HG03439 (cell line): Measurements from ENCODE around the gene KCNK6.

Experiments
- ATAC-seq: cut with Tn5 transposase; IDR thresholded peaks from one replicate; pipeline ENCODE4 v1.9.1; 2021; ENCODE audit warnings: mild to moderate bottlenecking, moderate library complexity; ENCODE audit not compliant: unreplicated experiment

KCNK6 gene

GRCh38 chr19:38319421-38320258 is at the start of gene KCNK6:
Gene KCNK6, plus strand, starts transcription at chr19:38319845. Its CDS starts 106 bp downstream, at chr19:38319951.
- ATAC-seq: no peak

- ATAC-seq: no peak
These were observed 49.0 kb upstream of the KCNK6 start for GRCh38 chr19:38270587-38271167.

- no peak for ATAC-seq
These were observed 46.1 kb upstream of the KCNK6 start for GRCh38 chr19:38273499-38273898.

- ATAC-seq: no peak
These were observed 44.9 kb upstream of the KCNK6 start for GRCh38 chr19:38274739-38275138.

GRCh38 chr19:38276942-38277517 is 42.6 kb upstream of the KCNK6 start:
- ATAC-seq: no peak

- ATAC-seq: no peak
These were observed 42.1 kb upstream of the KCNK6 start for GRCh38 chr19:38277549-38277948.

GRCh38 chr19:38277969-38278680 is 41.5 kb upstream of the KCNK6 start:
- no peak for ATAC-seq

GRCh38 chr19:38278751-38279150 is 40.9 kb upstream of the KCNK6 start:
- ATAC-seq: no peak

GRCh38 chr19:38280030-38280921 is 39.4 kb upstream of the KCNK6 start:
- no peak for ATAC-seq

GRCh38 chr19:38281811-38282566 is 37.7 kb upstream of the KCNK6 start:
- ATAC-seq: no peak

- ATAC-seq: no peak
These were observed 36.4 kb upstream of the KCNK6 start for GRCh38 chr19:38283271-38283670.

- ATAC-seq: no peak
These were observed 35.2 kb upstream of the KCNK6 start for GRCh38 chr19:38284422-38284821.

GRCh38 chr19:38285567-38285966 is 34.1 kb upstream of the KCNK6 start:
- no peak for ATAC-seq

- ATAC-seq: no peak
These were observed 32.0 kb upstream of the KCNK6 start for GRCh38 chr19:38287604-38288003.

- ATAC-seq: no peak
These were observed 31.4 kb upstream of the KCNK6 start for GRCh38 chr19:38288123-38288855.

GRCh38 chr19:38289955-38290354 is 29.7 kb upstream of the KCNK6 start:
- no peak for ATAC-seq

GRCh38 chr19:38290631-38291147 is 29.0 kb upstream of the KCNK6 start:
- no peak for ATAC-seq

GRCh38 chr19:38291855-38292254 is 27.8 kb upstream of the KCNK6 start:
- ATAC-seq: no peak

- ATAC-seq: no peak
These were observed 26.4 kb upstream of the KCNK6 start for GRCh38 chr19:38293281-38293680.
